HepG2 (cell line): ENCODE data around the gene PROC. TPM values are rescaled to one million over a fixed set of nuclear protein-coding genes. Genes with fewer than 3 reads are reported as not detected.

Source experiments
- CHD2 ChIP-seq: IDR thresholded peaks from 2 replicates; pipeline ENCODE4 v1.6.1; 2011; ENCODE audit warnings: low read depth, low read length, improper control_type of control experiment
- DPF2 ChIP-seq: sonication (generic); formaldehyde crosslinking; IDR thresholded peaks from 2 replicates; pipeline ENCODE4 v1.4.0; 2020; ENCODE audit warnings: mild to moderate bottlenecking, low read depth, missing genetic modification reagents, borderline replicate concordance
- EED ChIP-seq: sonication (generic); formaldehyde crosslinking; IDR thresholded peaks from 2 replicates; pipeline ENCODE4 v1.5.0; 2020; ENCODE audit warnings: mild to moderate bottlenecking, missing genetic modification reagents
- KDM1A ChIP-seq: IDR thresholded peaks from 2 replicates; pipeline ENCODE4 v1.6.1; 2016; ENCODE audit warnings: missing compliant biosample characterization
- KDM3A ChIP-seq: IDR thresholded peaks from 2 replicates; pipeline ENCODE4 v1.6.1; 2018; ENCODE audit warnings: low read depth, missing compliant biosample characterization
- NCOR1 ChIP-seq: fragments of 200-600 bp; sonication (generic); IDR thresholded peaks from 2 replicates; pipeline ENCODE4 v1.7.0; 2017; ENCODE audit warnings: antibody characterized with exemption, low read length, borderline replicate concordance
- PHF21A ChIP-seq: sonication (generic); formaldehyde crosslinking; IDR thresholded peaks from 2 replicates; pipeline ENCODE4 v1.5.0; 2020; ENCODE audit warnings: mild to moderate bottlenecking, missing genetic modification reagents
- POLR2AphosphoS5 ChIP-seq: IDR thresholded peaks from 2 replicates; pipeline ENCODE4 v1.6.1; 2012; ENCODE audit warnings: low read depth, low read length
- ZBTB34 ChIP-seq: sonication (generic); formaldehyde crosslinking; IDR thresholded peaks from 2 replicates; pipeline ENCODE4 v1.8.0; 2022; ENCODE audit warnings: mild to moderate bottlenecking, missing genetic modification reagents
- ZNF318 ChIP-seq: sonication (generic); formaldehyde crosslinking; IDR thresholded peaks from 2 replicates; pipeline ENCODE4 v1.4.0; 2020; ENCODE audit warnings: mild to moderate bottlenecking, missing genetic modification reagents
- ZNF354B ChIP-seq: sonication (generic); formaldehyde crosslinking; IDR thresholded peaks from 2 replicates; pipeline ENCODE4 v1.8.0; 2022; ENCODE audit warnings: mild to moderate bottlenecking, missing genetic modification reagents
- ZNF44 ChIP-seq: sonication (generic); formaldehyde crosslinking; IDR thresholded peaks from 2 replicates; pipeline ENCODE4 v1.5.1; 2020; ENCODE audit warnings: mild to moderate bottlenecking, missing genetic modification reagents
- ZNF616 ChIP-seq: sonication (generic); formaldehyde crosslinking; IDR thresholded peaks from 2 replicates; pipeline ENCODE4 v1.5.0; 2020; ENCODE audit warnings: low read depth, mild to moderate bottlenecking, missing genetic modification reagents
- ZNF619 ChIP-seq: sonication (generic); formaldehyde crosslinking; IDR thresholded peaks from 2 replicates; pipeline ENCODE4 v1.4.0; 2020; ENCODE audit warnings: mild to moderate bottlenecking, missing genetic modification reagents
- polyA plus RNA-seq, 8 experiments: library from polyadenylated mRNA; depleted of rRNA in 3 of 8; stranded (reverse) in 7 of 8; unstranded in 1 of 8; fragments of >200 nt; fragmentation: Illumina TruSeq in 4 of 8; extraction: Trizol in 4 of 8; gene quantifications; 2 replicates each; pipeline versions ENCODE4 v1.2.1 to v1.2.3, GENCODE V29; 2011 to 2016; ENCODE audit warnings: low read depth in 4 of 8, missing spikeins in 1 of 8, mixed read lengths in 1 of 8; ENCODE audit not compliant: insufficient read depth in 1 of 8
- total RNA-seq, 5 experiments: library from RNA; depleted of rRNA; stranded (reverse); fragments of >200 nt; fragmentation: Illumina TruSeq; extraction: Trizol; gene quantifications; 2 replicates each; pipeline ENCODE4 v1.2.3, GENCODE V29; 2016; ENCODE audit warnings: low read depth in 1 of 5
- TF ChIP-seq, protein P1 (sequence below): sonication (generic); formaldehyde crosslinking; IDR thresholded peaks from 2 replicates; pipeline ENCODE4 v1.4.0; 2020; ENCODE audit warnings: missing genetic modification reagents, borderline replicate concordance

Gene PROC
- total and polyA plus RNA-seq, 2 of the 13 experiments (the other 11 are each of a cell fraction or from before 2014, with no cell fraction given), result 134 to 185 TPM

- TF ChIP-seq ZNF619, result peak; percentile 56; the same call in 1 of the 2 replicates
- no peak for TF ChIP-seq ZNF354B (CRISPR knock-in tag)
- TF ChIP-seq ZNF44, result no peak
- no peak for TF ChIP-seq NCOR1
- TF ChIP-seq ZNF318 (CRISPR knock-in tag), result 0 out of 2 replicates have a peak, but pooled peaks have one; percentile 21
- no peak; the same call in 1 of the 2 replicates for TF ChIP-seq DPF2 (CRISPR knock-in tag)
- TF ChIP-seq POLR2AphosphoS5, result peak; percentile 47; the same call in 1 of the 2 replicates
- peak; percentile 38 for TF ChIP-seq KDM3A (CRISPR knock-in tag)
- no peak for TF ChIP-seq EED (CRISPR knock-in tag)
- TF ChIP-seq ZNF616, result no peak
- peak; percentile 76 for TF ChIP-seq PHF21A (CRISPR knock-in tag)
- TF ChIP-seq, protein P1, sequence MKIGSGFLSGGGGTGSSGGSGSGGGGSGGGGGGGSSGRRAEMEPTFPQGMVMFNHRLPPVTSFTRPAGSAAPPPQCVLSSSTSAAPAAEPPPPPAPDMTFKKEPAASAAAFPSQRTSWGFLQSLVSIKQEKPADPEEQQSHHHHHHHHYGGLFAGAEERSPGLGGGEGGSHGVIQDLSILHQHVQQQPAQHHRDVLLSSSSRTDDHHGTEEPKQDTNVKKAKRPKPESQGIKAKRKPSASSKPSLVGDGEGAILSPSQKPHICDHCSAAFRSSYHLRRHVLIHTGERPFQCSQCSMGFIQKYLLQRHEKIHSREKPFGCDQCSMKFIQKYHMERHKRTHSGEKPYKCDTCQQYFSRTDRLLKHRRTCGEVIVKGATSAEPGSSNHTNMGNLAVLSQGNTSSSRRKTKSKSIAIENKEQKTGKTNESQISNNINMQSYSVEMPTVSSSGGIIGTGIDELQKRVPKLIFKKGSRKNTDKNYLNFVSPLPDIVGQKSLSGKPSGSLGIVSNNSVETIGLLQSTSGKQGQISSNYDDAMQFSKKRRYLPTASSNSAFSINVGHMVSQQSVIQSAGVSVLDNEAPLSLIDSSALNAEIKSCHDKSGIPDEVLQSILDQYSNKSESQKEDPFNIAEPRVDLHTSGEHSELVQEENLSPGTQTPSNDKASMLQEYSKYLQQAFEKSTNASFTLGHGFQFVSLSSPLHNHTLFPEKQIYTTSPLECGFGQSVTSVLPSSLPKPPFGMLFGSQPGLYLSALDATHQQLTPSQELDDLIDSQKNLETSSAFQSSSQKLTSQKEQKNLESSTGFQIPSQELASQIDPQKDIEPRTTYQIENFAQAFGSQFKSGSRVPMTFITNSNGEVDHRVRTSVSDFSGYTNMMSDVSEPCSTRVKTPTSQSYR (CRISPR knock-in tag), result peak; percentile 8; the same call in 1 of the 2 replicates
- TF ChIP-seq CHD2, result no peak
- no peak; the same call in 1 of the 2 replicates for TF ChIP-seq KDM1A (CRISPR knock-in tag)
- TF ChIP-seq ZBTB34, result no peak
Measured at GRCh38 chr2:127408004-127408806, 10.0 kb upstream of the PROC start (continued).
